Measurements from ENCODE around the gene ARF1.

- TF ChIP-seq CTCF (conservative IDR thresholded peaks at IDR 0.05; ENCODE audit: low read depth, low read length) (no peak), EZH2 (IDR thresholded peaks at IDR 0.05; ENCODE audit: borderline replicate concordance, low read depth, low read length, poor library complexity, severe bottlenecking) (no peak)
Observed at GRCh38 chr1:228062085-228062791, 20.3 kb upstream of the ARF1 start.
